Hematopoietic multipotent progenitor cell treated with erythropoietin and hydrocortisone succinate and interleukin-3 and kit ligand, for 17 days (in vitro differentiated cells): ENCODE results near the gene SNAP29.
"Not testable (repeated sequence)": the region's sequence is repeated elsewhere in the genome, so short reads cannot be mapped to it uniquely, and the experiment has no call there.

Source experiments
- DNase-seq: peaks from one replicate; pipeline ENCODE4 v3.0.0-alpha.2; 2015; ENCODE audit warnings: low spot score

Gene SNAP29

GRCh38 chr22:20866736-20867135 is 7.9 kb downstream of the SNAP29 start:
- no peak for DNase-seq

- peak; percentile 54 for DNase-seq
Measured at GRCh38 chr22:20867179-20868024, 8.6 kb downstream of the SNAP29 start.

DNA sequence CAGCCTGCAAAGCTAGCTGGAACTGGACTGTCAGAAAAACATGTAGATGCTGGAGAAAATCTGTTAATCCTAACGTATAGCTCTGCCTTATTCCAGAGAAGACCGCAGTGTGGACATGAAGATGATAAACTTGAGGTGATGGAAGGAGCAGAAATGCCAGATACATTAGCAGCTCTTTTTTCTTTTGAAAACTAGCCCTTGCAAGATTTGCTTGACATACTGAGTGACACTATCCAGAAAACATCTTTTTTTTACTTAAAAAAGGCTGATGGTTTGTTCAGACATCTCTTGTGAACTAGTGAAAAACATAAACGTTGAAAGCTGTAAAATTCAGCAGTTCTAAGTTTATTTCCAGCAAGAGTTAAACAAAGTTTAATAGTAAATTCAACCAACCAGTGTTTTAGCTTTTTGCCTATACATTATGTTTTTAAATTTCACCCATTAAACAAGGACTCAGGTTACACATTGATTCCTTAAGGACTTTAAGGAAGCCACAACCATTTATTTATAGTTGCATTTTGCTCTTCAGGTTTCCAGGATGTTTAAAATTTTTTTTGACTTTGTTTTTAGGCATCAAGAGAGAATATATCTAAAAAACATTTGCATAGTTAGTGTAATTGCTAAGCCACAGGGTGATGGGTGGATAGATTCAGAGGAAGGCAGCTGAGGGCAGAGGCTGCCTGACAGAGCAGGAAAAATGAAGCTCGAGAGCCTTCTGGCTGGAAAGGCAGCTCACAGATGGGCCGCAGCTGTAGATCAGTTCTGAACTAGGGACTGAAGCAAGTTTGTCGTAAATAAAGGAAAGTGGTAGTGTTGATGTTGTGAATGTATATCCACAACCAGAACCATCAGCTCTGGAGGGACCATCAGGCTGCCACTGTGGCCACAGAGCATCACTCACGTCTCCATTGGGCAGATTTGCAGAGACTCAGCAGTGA is 9.5 kb downstream of the SNAP29 start:
- DNase-seq = no peak

GRCh38 chr22:20869234-20869633 is 10.4 kb downstream of the SNAP29 start:
- no peak for DNase-seq

DNA sequence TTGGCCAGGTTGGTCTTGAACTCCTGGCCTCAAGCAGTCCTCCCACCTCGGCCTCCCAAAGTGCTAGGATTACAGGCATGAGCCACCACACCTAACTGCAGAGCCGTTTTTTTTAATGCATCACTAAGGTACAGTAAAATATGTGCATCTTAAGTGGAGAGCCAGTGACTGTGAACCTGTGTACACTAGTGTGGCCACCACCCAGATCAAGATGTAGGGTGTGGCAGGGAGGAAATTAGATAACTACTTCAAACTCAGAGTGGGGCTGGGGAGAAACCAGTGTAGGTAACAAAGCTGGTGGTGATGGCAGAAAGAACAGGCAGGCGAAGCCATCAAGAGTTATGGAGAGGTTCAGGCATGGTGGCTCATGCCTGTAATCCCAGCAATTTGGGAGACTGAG is 14.4 kb downstream of the SNAP29 start:
- no peak for DNase-seq

DNA sequence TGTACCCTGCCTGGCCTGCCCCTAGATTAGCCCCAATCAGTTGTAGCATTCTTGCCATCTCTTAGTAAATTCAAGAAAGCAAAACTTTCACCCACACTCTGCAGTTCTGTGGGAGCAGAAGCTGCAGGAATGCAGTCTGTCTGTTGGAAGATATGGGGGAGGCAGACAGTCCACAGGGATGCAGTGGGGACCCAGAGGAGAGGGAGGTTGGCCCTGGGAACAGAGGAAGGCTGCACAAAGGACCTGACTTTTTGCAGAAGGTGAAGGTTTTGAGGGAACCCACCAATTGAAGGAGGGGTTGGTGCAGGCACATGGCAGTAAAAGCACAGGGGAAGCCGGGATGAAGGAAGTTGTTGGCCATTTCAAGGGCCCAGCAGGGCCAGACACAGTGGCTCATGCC is 16.5 kb downstream of the SNAP29 start:
- DNase-seq = no peak

- no peak for DNase-seq
Measured at GRCh38 chr22:20877715-20878114, 18.9 kb downstream of the SNAP29 start.

GRCh38 chr22:20881231-20881630 is 22.4 kb downstream of the SNAP29 start:
- DNase-seq = no peak

DNA sequence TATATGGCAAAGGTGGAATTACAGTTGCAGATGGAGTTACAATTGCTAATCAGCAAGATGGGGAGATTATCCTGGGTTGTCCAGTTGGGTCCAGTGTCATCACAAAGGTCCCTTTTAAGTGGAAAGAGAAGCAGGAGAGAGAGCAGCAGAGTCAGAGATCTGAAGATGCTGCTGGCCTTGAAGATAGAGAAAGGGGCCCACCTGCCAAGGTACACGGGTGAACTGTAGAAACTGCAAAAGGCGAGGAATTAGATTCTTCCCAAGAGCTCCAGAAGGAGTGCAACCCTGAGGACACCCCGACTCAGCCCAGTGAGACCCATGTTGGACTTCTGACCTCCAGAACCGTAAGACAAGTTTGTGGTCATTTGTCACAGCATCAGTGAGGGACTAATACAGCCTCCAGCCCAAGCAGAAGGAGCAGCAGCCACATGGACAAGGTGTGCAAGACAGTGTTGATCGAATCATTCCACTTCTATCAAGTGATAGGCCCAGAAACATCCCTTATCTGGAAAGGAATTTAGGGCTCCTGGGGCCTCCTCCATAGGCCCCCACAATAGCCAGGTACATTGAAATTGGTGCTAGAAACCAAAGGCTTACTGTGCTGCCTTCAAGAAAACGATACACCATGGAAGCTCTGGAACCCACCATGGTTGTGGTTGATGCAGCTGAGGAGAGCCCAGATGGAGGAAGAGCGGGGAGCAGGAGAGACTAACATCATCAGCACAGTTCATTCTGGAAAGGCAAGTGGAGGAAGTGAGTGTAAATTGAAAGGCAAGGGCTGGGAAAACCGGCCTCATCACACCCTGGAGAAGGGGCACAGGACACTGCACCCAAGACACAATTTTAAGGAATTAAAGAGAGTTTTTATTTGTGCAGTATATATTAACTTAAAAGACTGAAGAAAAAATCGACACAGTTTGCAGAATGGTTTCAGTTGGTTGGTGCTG is 23.3 kb downstream of the SNAP29 start:
- DNase-seq = no peak

GRCh38 chr22:20882855-20883254 is 24.0 kb downstream of the SNAP29 start:
- no peak for DNase-seq

DNA sequence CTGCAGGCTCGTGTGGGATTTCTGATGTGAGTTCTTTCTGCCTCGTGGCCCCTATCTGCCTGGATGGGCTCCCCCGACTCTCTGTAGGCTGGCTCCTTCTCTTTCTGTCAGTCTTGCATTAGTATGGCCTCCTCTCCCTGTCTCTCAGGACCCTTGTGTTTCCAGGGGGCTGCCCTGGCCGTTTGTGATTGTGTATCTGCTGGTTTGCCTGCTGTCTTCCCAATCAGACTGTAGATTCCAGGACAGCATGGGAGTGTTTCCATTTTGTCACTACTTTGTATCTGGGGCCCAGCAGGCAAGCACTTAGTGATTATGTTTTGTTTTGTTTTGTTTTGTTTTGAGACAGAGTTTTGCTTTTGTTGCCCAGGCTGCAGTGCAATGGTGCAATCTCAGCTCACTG is 25.6 kb downstream of the SNAP29 start:
- DNase-seq = no peak

GRCh38 chr22:20885017-20885556 is 26.3 kb downstream of the SNAP29 start:
- no peak for DNase-seq

DNA sequence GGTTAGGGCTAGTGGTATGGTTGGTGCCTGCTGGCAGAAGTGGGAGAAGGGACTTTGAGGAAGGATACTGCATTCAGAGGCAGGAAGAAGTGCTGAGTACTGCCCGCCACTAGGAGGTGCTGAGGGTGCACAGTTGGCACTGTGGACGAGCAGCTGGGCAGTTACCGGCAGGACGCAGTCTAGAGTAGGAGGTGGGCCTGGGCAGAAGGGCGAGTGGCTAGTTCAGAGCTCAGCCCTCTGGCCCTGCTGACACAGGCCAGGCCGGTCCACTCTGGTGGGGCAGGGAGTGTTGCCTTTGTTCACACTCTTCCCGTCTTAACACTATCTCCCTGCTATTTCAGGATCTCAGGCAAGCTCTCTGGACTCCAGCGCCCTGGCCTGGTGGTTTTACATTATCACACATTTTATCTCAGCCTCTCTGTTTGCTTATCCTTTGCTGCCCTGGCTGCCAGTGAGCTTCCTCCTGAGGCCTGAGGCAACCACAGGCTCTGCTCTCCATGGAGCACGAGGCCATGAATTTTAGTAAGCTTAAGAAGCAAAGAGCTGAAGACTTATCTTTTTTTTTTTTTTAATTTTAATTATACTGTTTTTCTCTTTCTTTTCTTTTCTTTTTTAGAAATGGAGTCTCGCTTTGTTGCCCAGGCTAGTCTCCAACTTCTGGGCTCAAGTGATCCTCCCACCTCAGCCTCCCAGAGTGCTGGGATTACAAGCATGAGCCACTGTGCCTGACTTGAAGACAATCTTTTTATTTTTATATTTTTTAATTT is 26.9 kb downstream of the SNAP29 start:
- peak; percentile 85 for DNase-seq

DNA sequence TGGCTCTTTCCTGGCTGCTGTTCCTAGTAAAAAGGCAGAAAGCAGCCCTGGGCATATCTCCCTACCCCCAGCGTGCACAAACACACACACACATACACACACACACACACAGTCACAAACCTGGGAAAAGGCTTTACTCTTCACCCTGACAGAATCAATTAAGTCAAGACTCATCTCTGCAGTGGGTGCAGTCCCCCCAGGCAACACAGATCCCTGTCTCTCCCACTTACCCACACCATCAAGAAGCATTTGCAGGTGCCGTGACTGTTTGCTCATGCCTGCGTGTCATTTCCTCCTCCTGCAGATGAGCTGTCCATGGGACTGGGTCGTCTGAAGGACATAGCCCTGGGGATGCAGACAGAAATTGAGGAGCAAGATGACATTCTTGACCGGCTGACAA is 28.6 kb downstream of the SNAP29 start:
- no peak for DNase-seq

- DNase-seq = no peak
Measured at GRCh38 chr22:20889025-20889704, 30.4 kb downstream of the SNAP29 start.

DNA sequence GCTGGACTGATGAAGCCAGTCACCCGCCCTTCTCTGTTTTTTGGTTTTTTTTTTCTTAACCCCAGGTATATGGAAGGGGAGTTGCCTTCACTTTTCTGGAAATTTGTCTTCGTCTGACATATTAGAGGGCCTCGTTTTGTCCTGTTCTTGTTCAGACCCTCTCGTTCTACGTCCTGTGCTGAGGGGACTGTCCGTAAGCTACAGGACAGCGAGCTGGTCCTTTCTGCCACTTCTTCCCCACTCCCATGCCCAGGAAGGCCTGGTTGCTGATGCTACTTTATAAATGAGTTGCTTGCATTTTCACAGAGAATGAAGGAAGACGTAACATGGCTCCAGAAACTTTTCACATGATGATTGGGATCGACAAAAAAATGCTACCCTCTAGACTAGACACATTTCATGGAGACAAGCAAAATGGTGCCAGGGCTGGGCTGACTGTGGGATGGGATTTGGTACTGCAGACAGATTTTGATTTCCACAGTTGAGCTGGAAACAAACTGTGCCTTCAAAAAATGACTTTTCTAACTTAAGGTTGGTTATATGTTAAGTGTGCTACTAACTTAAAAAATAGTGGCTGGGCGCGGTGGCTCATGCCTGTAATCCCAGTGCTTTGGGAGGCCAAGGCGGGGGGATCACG is 31.2 kb downstream of the SNAP29 start:
- no peak for DNase-seq

- no peak for DNase-seq
Measured at GRCh38 chr22:20890975-20891374, 32.2 kb downstream of the SNAP29 start.

- not testable (repeated sequence) for DNase-seq
Measured at GRCh38 chr22:20897737-20898136, 38.9 kb downstream of the SNAP29 start.

DNA sequence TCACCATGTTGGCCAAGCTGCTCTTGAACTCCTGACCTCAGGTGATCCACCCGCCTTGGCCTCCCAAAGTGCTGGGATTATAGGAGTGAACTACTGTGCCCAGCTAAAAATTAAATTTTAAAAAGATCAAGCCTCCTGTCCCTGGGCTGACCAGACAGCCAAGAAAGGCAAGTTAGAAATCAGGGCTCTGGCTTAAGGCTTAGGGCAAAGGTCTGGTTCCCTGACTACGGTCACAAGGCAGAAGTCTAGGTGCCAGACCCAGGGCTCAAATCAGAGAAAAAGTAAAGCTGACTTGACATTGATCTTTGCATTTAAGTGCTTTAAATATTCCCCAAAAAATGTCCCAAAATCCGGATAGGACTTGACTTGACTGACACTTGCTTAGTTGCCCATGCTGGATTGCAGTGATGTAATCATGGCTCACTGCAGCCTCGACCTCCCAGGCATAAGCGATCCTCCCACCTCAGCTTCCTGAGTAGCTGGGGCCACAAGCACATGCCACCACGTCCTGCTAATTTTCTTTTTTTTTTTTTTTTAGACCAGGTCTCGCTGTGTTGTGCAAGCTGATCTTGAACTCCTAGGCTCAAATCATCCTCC is 41.1 kb downstream of the SNAP29 start:
- no peak for DNase-seq
